HG02798 (cell line): Measurements from ENCODE around the gene PIGX.

Experiments
- ATAC-seq: cut with Tn5 transposase; IDR thresholded peaks from one replicate; pipeline ENCODE4 v1.9.1; 2021; ENCODE audit warnings: mild to moderate bottlenecking; ENCODE audit not compliant: unreplicated experiment, poor library complexity

The PIGX gene

GRCh38 chr3:196711838-196712513 is at the start of gene PIGX, which contains the start of gene CEP19:
Gene PIGX (plus strand): TSS chr3:196712377.
Gene CEP19 (minus strand): TSS chr3:196712250. CDS start chr3:196708657, 3,593 bp downstream.
- peak; percentile 83 for ATAC-seq

GRCh38 chr3:196662711-196663571 is 49.2 kb upstream of the PIGX start:
- ATAC-seq: no peak

DNA sequence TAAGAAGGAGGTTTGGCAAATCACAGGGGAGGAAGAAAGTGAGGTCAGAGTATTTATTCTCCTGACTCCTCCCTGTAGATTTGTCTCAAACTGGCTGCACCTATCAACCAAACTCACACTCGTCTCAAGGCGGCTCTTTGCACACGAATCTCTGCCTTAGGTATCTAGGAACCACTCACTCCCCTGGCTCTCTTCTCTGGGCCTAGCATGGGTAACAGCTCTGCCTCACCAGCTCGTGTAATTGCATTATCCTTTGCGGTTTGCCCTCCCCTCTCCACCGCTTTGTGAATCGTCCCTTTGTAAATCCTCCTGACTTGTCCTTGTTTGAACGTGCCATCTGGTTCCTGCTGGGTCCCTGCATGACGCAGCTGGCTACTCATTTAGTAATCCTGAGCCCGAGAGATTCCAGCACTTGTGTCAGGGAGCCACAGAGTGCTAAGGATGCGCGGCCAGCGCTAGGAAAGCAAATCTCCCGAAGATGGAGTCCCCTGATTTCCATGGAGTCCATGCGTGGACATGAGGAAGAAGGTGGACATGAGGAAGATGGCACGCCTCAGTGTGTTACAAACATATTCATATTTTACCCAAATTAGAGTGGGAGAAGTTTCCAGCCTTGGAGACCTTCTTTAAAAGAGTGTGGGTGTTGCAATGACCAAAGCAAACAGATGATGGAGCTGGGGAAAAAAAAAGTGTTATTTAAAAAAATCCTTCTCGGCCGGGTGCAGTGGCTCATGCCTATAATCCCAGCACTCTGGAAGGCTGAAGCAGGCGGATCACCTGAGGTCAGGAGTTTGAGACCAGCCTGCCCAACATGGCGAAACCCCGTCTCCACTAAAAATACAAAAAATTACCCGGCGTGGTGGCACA is 45.9 kb upstream of the PIGX start:
- no peak for ATAC-seq

DNA sequence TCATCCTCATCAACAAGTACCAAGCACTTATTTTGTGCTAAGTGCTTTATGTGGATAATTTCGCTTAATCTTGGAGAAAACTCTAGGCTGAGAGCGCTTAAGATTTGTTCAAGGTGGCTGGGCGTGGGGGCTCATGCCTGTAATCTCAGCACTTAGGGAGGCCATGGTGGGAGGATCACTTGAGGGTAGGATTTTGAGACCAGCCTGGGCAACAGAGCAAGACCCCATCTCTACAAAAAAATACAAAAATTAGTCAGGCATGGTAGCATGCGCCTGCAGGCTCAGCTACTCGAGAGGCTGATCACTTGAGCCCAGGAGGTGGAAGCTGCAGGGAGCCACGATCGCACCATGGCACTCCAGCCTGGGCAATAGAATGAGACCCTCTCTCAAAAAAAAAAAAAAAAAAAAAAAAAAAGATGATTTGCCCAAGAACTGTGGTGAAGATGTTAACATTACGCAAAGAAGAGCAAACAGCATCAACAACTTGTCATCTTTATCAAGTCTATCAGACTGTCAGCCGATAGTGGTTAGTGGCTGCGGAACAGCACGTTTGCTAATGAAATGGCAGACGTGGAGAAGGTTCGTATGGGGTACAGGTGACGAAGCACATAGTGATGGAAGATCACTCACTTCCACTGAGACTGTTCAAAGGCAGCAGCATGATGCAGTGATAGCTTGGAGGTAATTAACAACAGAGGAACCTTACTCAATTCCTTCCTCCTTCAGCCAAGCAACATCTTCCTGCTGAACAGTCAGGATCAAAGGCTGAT is 44.9 kb upstream of the PIGX start:
- ATAC-seq: no peak

GRCh38 chr3:196670339-196670738 is 41.8 kb upstream of the PIGX start:
- no peak for ATAC-seq

DNA sequence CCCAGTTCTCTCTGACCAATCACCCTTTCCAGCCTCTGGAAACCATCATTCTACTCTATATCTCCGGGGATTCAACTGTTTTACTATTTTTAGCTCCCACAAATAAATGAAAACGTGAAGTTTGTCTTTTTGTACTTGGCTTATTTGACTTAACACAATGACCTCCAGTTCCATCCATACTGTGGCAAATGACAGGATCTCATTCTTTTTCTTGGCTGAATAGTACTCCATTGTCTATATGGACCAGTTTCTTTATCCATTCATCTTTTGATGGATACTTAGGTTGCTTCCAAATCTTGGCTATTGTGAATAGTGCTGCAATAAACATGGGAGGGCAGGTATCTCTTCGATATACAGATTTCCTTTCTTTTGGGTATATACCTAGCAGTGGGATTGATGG is 38.5 kb upstream of the PIGX start:
- no peak for ATAC-seq

GRCh38 chr3:196677353-196677752 is 34.8 kb upstream of the PIGX start:
- ATAC-seq: no peak

GRCh38 chr3:196677931-196678330 is 34.2 kb upstream of the PIGX start:
- ATAC-seq: no peak

- peak; percentile 92 for ATAC-seq
These were observed 27.4 kb upstream of the PIGX start for GRCh38 chr3:196684548-196685407.

DNA sequence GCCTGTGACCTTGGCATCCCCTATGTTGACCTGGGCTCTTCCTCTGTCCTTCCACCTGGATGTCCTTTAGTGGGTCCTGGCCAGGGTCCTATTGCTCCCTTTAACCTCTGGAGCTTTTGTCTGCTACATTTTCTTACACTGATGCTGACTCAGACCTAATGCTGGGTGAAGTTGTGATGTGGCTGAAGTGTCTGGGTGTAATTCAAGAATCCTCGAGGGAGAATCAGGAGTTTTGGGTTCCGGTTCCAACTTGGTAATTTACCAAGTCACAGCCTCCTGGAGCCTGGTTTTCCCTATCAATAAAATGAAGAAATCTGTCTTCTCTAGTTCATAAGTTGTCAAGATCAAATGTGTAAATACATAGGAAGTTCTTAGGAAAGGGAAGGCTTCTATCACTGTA is 25.7 kb upstream of the PIGX start:
- no peak for ATAC-seq

- ATAC-seq: no peak
These were observed 23.8 kb upstream of the PIGX start for GRCh38 chr3:196688349-196688748.

GRCh38 chr3:196689941-196690660 is 22.1 kb upstream of the PIGX start:
- ATAC-seq: no peak

DNA sequence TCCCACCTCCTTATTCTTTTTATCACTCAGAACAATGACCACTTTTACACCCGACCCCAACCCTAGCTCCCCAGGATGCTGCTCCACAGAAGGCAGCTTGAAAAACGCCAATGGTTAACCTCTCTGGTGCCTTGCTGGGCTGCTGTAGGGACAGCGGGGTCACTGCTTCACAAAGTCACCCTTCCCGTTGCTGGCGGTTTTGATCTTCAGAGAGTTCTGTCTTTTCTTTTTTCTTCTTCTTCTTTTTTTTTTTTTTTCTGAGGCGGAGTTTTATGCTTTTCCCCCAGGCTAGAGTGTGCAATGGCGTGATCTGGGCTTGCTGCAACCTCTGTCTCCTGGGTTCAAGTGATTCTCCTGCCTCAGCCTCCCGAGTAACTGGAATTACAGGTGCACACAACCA is 20.8 kb upstream of the PIGX start:
- no peak for ATAC-seq

GRCh38 chr3:196694202-196694638 is 18.0 kb upstream of the PIGX start:
- no peak for ATAC-seq

DNA sequence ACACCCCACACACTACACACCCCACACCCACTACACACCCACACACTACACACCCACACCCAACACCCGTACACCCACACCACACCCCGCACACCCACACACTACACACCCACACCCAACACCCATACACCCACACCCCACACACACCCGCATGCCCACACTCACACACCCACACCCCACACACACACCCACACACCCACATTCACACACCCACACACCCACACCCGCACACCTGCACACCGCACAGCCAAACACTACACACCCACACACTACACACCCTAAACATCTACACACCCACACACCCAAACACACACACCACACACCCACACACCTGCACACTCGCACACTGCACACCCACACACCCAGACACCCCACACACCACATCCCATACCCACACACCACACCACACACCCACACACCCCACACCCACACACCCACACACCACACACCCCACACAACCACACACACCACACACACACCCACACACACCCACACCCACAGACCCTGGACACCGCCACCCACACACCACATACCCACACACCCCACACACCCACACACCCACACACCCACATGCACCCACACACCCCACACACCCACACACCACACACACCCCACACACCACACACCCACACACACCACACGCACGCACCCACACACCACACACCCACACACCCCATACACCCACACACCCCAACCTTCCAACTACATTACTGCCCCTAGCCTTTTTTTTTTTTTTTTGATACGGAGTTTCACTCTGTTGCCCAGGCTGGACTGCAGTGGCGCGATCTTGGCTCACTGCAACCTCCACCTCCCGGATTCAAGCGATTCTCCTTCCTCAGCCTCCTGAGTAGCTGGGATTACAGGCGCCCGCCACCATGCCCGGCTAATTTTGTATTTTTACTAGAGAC is 17.0 kb upstream of the PIGX start:
- ATAC-seq: no peak

GRCh38 chr3:196695849-196696226 is 16.3 kb upstream of the PIGX start:
- ATAC-seq: no peak

DNA sequence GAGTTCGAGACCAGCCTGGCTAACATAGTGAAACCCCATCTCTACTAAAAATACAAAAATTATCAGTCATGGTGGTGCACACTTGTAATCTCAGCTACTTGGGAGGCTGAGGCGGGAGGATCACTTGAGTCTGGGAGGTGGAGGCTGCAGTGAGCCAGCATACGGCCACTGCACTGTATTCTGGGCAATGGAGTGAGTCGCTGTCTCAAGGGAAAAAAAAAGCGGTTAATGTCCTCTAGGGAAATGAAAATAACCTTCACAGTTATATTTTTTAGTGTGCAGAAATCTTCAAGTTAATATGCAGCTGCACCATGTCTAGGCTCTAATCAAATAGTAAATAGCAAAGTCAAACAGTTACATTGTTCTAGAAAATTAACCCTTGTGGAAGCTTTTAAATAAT is 14.9 kb upstream of the PIGX start:
- no peak for ATAC-seq
